Fibroblast of the aortic adventitia (primary cell): ENCODE measurements around the gene KLHL6. TPM values are rescaled to one million over a fixed set of nuclear protein-coding genes. Genes with fewer than 3 reads are reported as not detected.
"Not testable (repeated sequence)": the region's sequence is repeated elsewhere in the genome, so short reads cannot be mapped to it uniquely, and the experiment has no call there.

Experiments
- DNase-seq: peaks from one replicate; pipeline ENCODE4 v3.0.0-alpha.2; 2010; ENCODE audit warnings: low read depth
- H3K4me3 ChIP-seq: 2 replicates; pipeline ENCODE4 v1.5.1; 2011; ENCODE audit warnings: low read depth, mild to moderate bottlenecking, control low read depth, low read length, moderate library complexity
- CTCF ChIP-seq: IDR thresholded peaks from 2 replicates; pipeline ENCODE4 v1.5.1; 2011; ENCODE audit warnings: mild to moderate bottlenecking, low read length, control low read depth, inconsistent platforms; ENCODE audit not compliant: insufficient read depth
- small RNA-seq: library from RNA; depleted of rRNA; stranded (forward); fragments of <200 nt; gene quantifications from one replicate; pipeline ENCODE3, GENCODE V24; 2012
- total RNA-seq: library from RNA; depleted of rRNA; stranded (reverse); fragments of >200 nt; gene quantifications from 2 replicates; pipeline ENCODE4 v1.2.3, GENCODE V29; 2012; ENCODE audit warnings: low replicate concordance

Gene KLHL6
- total RNA-seq, 1 donor, result not detected

GRCh38 chr3:183442994-183443393 is 112.5 kb downstream of the KLHL6 start:
- H3K4me3 ChIP-seq, result no peak overlapping the region
- TF ChIP-seq CTCF, result no peak
- DNase-seq, result no peak

- not testable (repeated sequence) for H3K4me3 ChIP-seq, DNase-seq
Measured at GRCh38 chr3:183440521-183440920, 115.0 kb downstream of the KLHL6 start.

- DNase-seq, result no peak
- no peak for TF ChIP-seq CTCF
- no peak overlapping the region for H3K4me3 ChIP-seq
Measured at GRCh38 chr3:183439515-183439914, 116.0 kb downstream of the KLHL6 start.

GRCh38 chr3:183438735-183439134 is 116.8 kb downstream of the KLHL6 start:
- no peak for TF ChIP-seq CTCF
- DNase-seq, result no peak
- no peak overlapping the region for H3K4me3 ChIP-seq

- no peak for TF ChIP-seq CTCF
- no peak for DNase-seq
- no peak overlapping the region for H3K4me3 ChIP-seq
Measured at GRCh38 chr3:183437666-183438564, 117.6 kb downstream of the KLHL6 start.

Small RNAs within 50 kb of the gene (small RNA-seq; reads per million reads assigned to genes)
- gene RF00092 (not detected), gene RF00394 (not detected), gene RF01241 (not detected), gene SNORA63D (0.70 reads per million, percentile 13 among the genes with 10 or more reads in this experiment)

Other genes starting within 250 kb of the KLHL6 start
- gene MCF2L2, start 127.1 kb downstream of the KLHL6 start, total RNA-seq, result 0.09 TPM in 1 of 2 replicates, not detected in the other
- gene KLHL24, start 79.9 kb upstream of the KLHL6 start, total RNA-seq, result 56.0 and 92.1 TPM in 2 replicates
- gene YEATS2, start 142.1 kb upstream of the KLHL6 start, total RNA-seq, result 15.8 and 30.3 TPM in 2 replicates